Lung (tissue), 12 donors: ENCODE results near the gene MED7. TPM values are rescaled to one million over a fixed set of nuclear protein-coding genes. Genes with fewer than 3 reads are reported as not detected.

Experiments
- ATAC-seq: fragments of 200-7000 bp; cut with Tn5 transposase; one replicate; pipeline ENCODE4 v1.9.1; 2020; ENCODE audit warnings: moderate number of reproducible peaks; ENCODE audit not compliant: insufficient read depth, low FRiP score
- DNase-seq, 3 donors: peaks; one replicate each; pipeline ENCODE4 v3.0.0-alpha.2; 2013 to 2017
- H3K27ac ChIP-seq, 2 donors: one replicate each; pipeline ENCODE4 v1.5.1; 2013; ENCODE audit warnings: mild to moderate bottlenecking in 2 of 2, moderate library complexity in 2 of 2, control low read depth in 1 of 2, inconsistent platforms in 1 of 2, low read depth in 1 of 2, low read length in 1 of 2
- H3K27me3 ChIP-seq, 3 donors: one replicate each; pipeline ENCODE4 v1.5.1; 2013; ENCODE audit warnings: low read length in 2 of 3; ENCODE audit not compliant: control insufficient read depth in 3 of 3, insufficient read depth in 3 of 3
- H3K36me3 ChIP-seq, 4 donors: one replicate each; pipeline ENCODE4 v1.5.1; 2013; ENCODE audit warnings: low read length in 4 of 4, mild to moderate bottlenecking in 1 of 4, moderate library complexity in 1 of 4; ENCODE audit not compliant: control insufficient read depth in 4 of 4, insufficient read depth in 4 of 4
- H3K4me1 ChIP-seq, 5 donors: one replicate each; pipeline ENCODE4 v1.5.1; 2013; ENCODE audit warnings: low read length in 5 of 5, mild to moderate bottlenecking in 2 of 5, moderate library complexity in 1 of 5; ENCODE audit not compliant: control insufficient read depth in 5 of 5, insufficient read depth in 5 of 5
- H3K4me3 ChIP-seq: one replicate; pipeline ENCODE4 v1.5.1; 2013; ENCODE audit warnings: mild to moderate bottlenecking, control low read depth, moderate library complexity
- H3K9ac ChIP-seq, 2 donors: one replicate each; pipeline ENCODE4 v1.5.1; 2013; ENCODE audit warnings: low read length in 2 of 2, control low read depth in 1 of 2; ENCODE audit not compliant: insufficient read depth in 1 of 2
- H3K9me3 ChIP-seq, 4 donors: one replicate each; pipeline ENCODE4 v1.5.1; 2013; ENCODE audit warnings: low read length in 3 of 4, mild to moderate bottlenecking in 1 of 4, moderate library complexity in 1 of 4; ENCODE audit not compliant: control insufficient read depth in 4 of 4, insufficient read depth in 3 of 4
- CTCF ChIP-seq: IDR thresholded peaks from 2 replicates; pipeline ENCODE4 v1.5.1; 2012; ENCODE audit warnings: mild to moderate bottlenecking; ENCODE audit errors: control extremely low read depth, extremely low read depth
- WGBS, 2 donors: extraction: QIAGEN DNeasy Blood & Tissue Kit; methylation state at CpG; one replicate each; pipeline ENCODE4 v1.1.7; 2013; 5-methylcytosine and 5-hydroxymethylcytosine counted together
- polyA plus RNA-seq, 2 donors: library from polyadenylated mRNA; stranded (reverse); fragments of 200-250 nt; gene quantifications; one replicate each; pipeline ENCODE4 v1.2.1, GENCODE V29; 2013
- total RNA-seq, 2 donors: library from RNA; depleted of rRNA in 1 of 2; stranded (reverse); fragments of >200 nt in 1 of 2; gene quantifications; one replicate each; pipeline ENCODE4 v1.2.1, GENCODE V29; 2014 to 2021
- donor health status: control.
- donor health status: control.
- donor health status: Bipolar disorder and iron deficiency.
- donor health status: healthy.
- donor health status: DM: yes; HTN: yes; CAD: no.

Gene MED7
- total and polyA plus RNA-seq, 4 donors: 9.3 to 16.1 (median 12.9) TPM

GRCh38 chr5:157115502-157115901 is 27.2 kb downstream of the MED7 start:
- Histone ChIP-seq H3K4me3 (no peak overlapping the region), H3K27ac (peak overlapping the region in 1 of 2 donors; percentile 51), H3K9ac (no peak overlapping the region), H3K9me3 (no peaks in the 10 kb centered on the region), H3K36me3 (no peaks in the 10 kb centered on the region), H3K4me1 (peaks cover 0 to 20% (median 4%) of the 10 kb centered on the region in 5 donors), H3K27me3 (no peaks in the 10 kb centered on the region)
- no peak for ATAC-seq
- TF ChIP-seq CTCF: no peak
- DNase-seq: peak in 2 of 3 donors; percentile 41 to 73
- 44 to 67% methylated on average over 1 of the region's 1 CpG for WGBS, 2 donors

- Histone ChIP-seq H3K36me3 (no peaks in the 10 kb centered on the region), H3K27me3 (no peaks in the 10 kb centered on the region), H3K27ac (no peak overlapping the region), H3K4me1 (peaks cover 0 to 20% (median 4%) of the 10 kb centered on the region in 5 donors), H3K4me3 (no peak overlapping the region), H3K9me3 (no peaks in the 10 kb centered on the region), H3K9ac (no peak overlapping the region)
- no peak for TF ChIP-seq CTCF
- DNase-seq (no peak), ATAC-seq (no peak)
These were observed 27.7 kb downstream of the MED7 start for GRCh38 chr5:157115012-157115411.

GRCh38 chr5:157113002-157113401 is 29.7 kb downstream of the MED7 start:
- 33 to 50% methylated on average over 5 of the region's 5 CpGs for WGBS, 2 donors
- DNase-seq (peak; percentile 79 to 95 (median 88)), ATAC-seq (no peak)
- Histone ChIP-seq H3K36me3 (no peaks in the 10 kb centered on the region), H3K4me3 (no peak overlapping the region), H3K4me1 (peaks cover 0 to 20% (median 4%) of the 10 kb centered on the region in 5 donors), H3K27ac (no peak overlapping the region), H3K9me3 (no peaks in the 10 kb centered on the region), H3K9ac (peak overlapping the region in 1 of 2 donors; percentile 30), H3K27me3 (no peaks in the 10 kb centered on the region)
- TF ChIP-seq CTCF: no peak

- no peak for TF ChIP-seq CTCF
These were observed 32.9 kb downstream of the MED7 start for GRCh38 chr5:157109744-157110143.

More at GRCh38 chr5:157109744-157110143, 32.9 kb downstream of the MED7 start:
- peaks cover 0 to 6% (median 0%) of the 10 kb centered on the region in 5 donors for H3K4me1 ChIP-seq
- no peaks in the 10 kb centered on the region for H3K36me3 ChIP-seq
- WGBS, 2 donors: 16 to 53% methylated on average over 1 of the region's 1 CpG
- no peaks in the 10 kb centered on the region for H3K9me3 ChIP-seq
- no peak overlapping the region for H3K9ac ChIP-seq
- no peaks in the 10 kb centered on the region for H3K27me3 ChIP-seq
- H3K4me3 ChIP-seq: no peak overlapping the region
- H3K27ac ChIP-seq: peak overlapping the region in 1 of 2 donors; percentile 79
- DNase-seq (no peak), ATAC-seq (no peak)
